Neutrophil (primary cell): ENCODE results near the gene THRA.

Experiments used
- H3K27ac ChIP-seq: fragments of 200-600 bp; sonication (generic); 2 replicates; pipeline ENCODE4 v1.5.1; 2016; ENCODE audit warnings: mild to moderate bottlenecking, moderate library complexity
- H3K27me3 ChIP-seq: fragments of 200-600 bp; sonication (generic); 2 replicates; pipeline ENCODE4 v1.6.0; 2016; ENCODE audit warnings: mild to moderate bottlenecking
- H3K36me3 ChIP-seq: fragments of 200-600 bp; sonication (generic); 2 replicates; pipeline ENCODE4 v1.5.1; 2017
- H3K4me1 ChIP-seq, 2 experiments: fragments of 200-600 bp in 1 of 2; sonication (generic) in 1 of 2; 1 replicate in 1 of 2; 2 replicates in 1 of 2; pipeline versions ENCODE4 v1.5.1 to v1.6.1; 2013 to 2016; ENCODE audit warnings: low read depth in 1 of 2, low read length in 1 of 2, mild to moderate bottlenecking in 1 of 2, moderate library complexity in 1 of 2; ENCODE audit not compliant: control insufficient read depth in 1 of 2, insufficient read depth in 1 of 2
- H3K4me3 ChIP-seq, 2 experiments: fragments of 200-600 bp in 1 of 2; sonication (generic) in 1 of 2; 1 replicate in 1 of 2; 2 replicates in 1 of 2; pipeline ENCODE4 v1.5.1; 2013 to 2016; ENCODE audit warnings: low read depth in 1 of 2, low read length in 1 of 2, mild to moderate bottlenecking in 1 of 2, moderate library complexity in 1 of 2
- H3K9me3 ChIP-seq: fragments of 200-600 bp; sonication (generic); 2 replicates; pipeline ENCODE4 v1.5.1; 2016
- CTCF ChIP-seq: fragments of 200-600 bp; sonication (generic); IDR thresholded peaks from 2 replicates; pipeline ENCODE4 v1.5.1; 2016; ENCODE audit warnings: antibody characterized with exemption

Gene THRA

DNA sequence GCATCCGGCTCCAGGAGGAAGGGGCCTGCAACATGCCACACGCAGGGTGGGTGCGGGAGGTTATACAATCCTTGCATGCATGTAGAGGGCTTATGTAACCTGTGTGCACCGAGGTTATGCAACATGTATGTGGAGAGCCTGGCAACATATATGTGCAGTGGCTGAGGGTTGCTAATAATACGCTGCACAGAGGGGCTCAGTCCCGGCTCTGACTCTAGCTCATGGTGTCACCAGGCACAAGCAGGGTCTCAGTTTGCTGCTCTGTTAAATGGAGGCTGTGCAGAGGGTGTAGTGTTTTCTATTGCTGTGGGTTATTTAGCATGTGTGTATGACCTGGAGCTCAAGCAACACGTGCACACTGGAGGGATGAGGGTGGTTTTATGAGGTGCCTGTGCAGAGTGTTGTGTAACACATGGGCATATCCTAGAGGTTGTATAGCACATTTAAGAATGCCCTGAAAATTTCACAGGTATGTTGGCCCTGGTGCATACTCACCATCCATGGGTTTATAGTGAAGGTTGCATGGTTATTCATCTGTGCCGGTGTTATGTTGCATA, 13.3 kb downstream of the THRA start:
- H3K4me3 ChIP-seq: peak overlapping the region in 1 of 2 experiments; percentile 32

GRCh38 chr17:40076591-40076990, 13.8 kb downstream of the THRA start:
- no peak overlapping the region for H3K4me3 ChIP-seq
- peak overlapping the region; percentile 79 for H3K27ac ChIP-seq
- no peaks in the 10 kb centered on the region for H3K27me3 ChIP-seq
- H3K9me3 ChIP-seq: no peaks in the 10 kb centered on the region
- peaks cover 38% of the 10 kb centered on the region for H3K36me3 ChIP-seq
- H3K4me1 ChIP-seq: peaks cover 35 to 43% of the 10 kb centered on the region in 2 experiments
- no peak for TF ChIP-seq CTCF

More for the DNA sequence above, 13.3 kb downstream of the THRA start:
- H3K27me3 ChIP-seq: no peaks in the 10 kb centered on the region
- H3K4me1 ChIP-seq: peaks cover 41 to 49% of the 10 kb centered on the region in 2 experiments
- peaks cover 34% of the 10 kb centered on the region for H3K36me3 ChIP-seq
- no peaks in the 10 kb centered on the region for H3K9me3 ChIP-seq
- no peak for TF ChIP-seq CTCF
- H3K27ac ChIP-seq: peak overlapping the region; percentile 79

DNA sequence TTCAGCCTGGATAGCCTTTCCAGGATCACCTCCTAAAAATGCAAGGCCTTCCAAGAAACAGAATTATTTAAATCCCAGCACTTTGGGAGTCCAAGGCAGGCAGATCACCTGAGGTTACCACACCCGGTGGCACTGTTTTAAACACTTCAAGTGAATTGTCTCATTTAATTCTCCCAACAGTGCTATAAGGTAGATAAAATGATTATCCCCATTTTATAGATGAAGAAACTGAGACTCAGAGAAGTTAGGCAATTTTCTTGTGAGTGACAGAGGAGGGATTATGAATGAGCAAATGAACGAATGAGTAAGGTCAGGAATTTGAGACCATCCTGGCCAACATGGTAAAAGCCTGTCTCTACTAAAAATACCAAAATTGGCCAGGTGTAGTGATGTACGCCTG, 16.8 kb downstream of the THRA start:
- no peak for TF ChIP-seq CTCF
- no peak overlapping the region for H3K4me3 ChIP-seq
- no peaks in the 10 kb centered on the region for H3K9me3 ChIP-seq
- H3K27ac ChIP-seq: no peak overlapping the region
- peaks cover 20 to 25% of the 10 kb centered on the region in 2 experiments for H3K4me1 ChIP-seq
- H3K36me3 ChIP-seq: peaks cover 49% of the 10 kb centered on the region
- no peaks in the 10 kb centered on the region for H3K27me3 ChIP-seq

DNA sequence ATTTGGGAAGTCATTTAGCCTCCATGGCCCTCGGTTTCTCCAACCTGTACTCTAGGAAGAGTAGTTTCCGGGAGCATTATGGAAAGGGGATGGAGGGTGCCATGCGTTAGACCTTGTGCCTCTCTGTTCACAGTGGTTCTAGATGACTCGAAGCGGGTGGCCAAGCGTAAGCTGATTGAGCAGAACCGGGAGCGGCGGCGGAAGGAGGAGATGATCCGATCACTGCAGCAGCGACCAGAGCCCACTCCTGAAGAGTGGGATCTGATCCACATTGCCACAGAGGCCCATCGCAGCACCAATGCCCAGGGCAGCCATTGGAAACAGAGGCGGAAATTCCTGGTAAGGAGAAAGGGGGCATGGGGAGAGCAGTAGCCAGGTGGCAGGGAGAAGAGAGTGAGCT, 21.7 kb downstream of the THRA start:
- Histone ChIP-seq H3K9me3 (no peaks in the 10 kb centered on the region), H3K4me1 (no peaks in the 10 kb centered on the region), H3K27me3 (no peaks in the 10 kb centered on the region), H3K36me3 (peaks cover 77% of the 10 kb centered on the region), H3K27ac (no peak overlapping the region), H3K4me3 (no peak overlapping the region)
- no peak for TF ChIP-seq CTCF

- no peaks in the 10 kb centered on the region for H3K27me3 ChIP-seq
- no peaks in the 10 kb centered on the region for H3K4me1 ChIP-seq
- H3K9me3 ChIP-seq: no peaks in the 10 kb centered on the region
- peak; percentile 61 for TF ChIP-seq CTCF
- peaks cover 86% of the 10 kb centered on the region for H3K36me3 ChIP-seq
- H3K4me3 ChIP-seq: no peak overlapping the region
- no peak overlapping the region for H3K27ac ChIP-seq
Observed at GRCh38 chr17:40086150-40087044, 23.6 kb downstream of the THRA start.
